Small intestine (tissue), 16 donors: Measurements from ENCODE around the gene MYBPH. TPM values are rescaled to one million over a fixed set of nuclear protein-coding genes. Genes with fewer than 3 reads are reported as not detected.

ENCODE experiments used
- DNase-seq, 2 donors: peaks; one replicate each; pipeline versions ENCODE4 v3.0.0 to v3.0.0-alpha.2; 2013
- FAIRE-seq: peaks from 2 replicates; lab custom pipeline; 2012; peaks lifted over from hg19 to GRCh38; lab: Jason Lieb, UNC
- H3K27ac ChIP-seq, 3 donors: one replicate each; pipeline ENCODE4 v1.5.1; 2013; ENCODE audit warnings: low read length in 2 of 3, mild to moderate bottlenecking in 2 of 3, control low read depth in 1 of 3, inconsistent platforms in 1 of 3, low read depth in 1 of 3, moderate library complexity in 1 of 3
- H3K27me3 ChIP-seq, 3 donors: one replicate each; pipeline ENCODE4 v1.6.1; 2013; ENCODE audit warnings: low read length in 3 of 3, inconsistent platforms in 1 of 3; ENCODE audit not compliant: control insufficient read depth in 3 of 3, insufficient read depth in 3 of 3
- H3K36me3 ChIP-seq, 3 donors: one replicate each; pipeline ENCODE4 v1.6.1; 2013; ENCODE audit warnings: low read length in 3 of 3, inconsistent platforms in 1 of 3, low read depth in 1 of 3, mild to moderate bottlenecking in 1 of 3, moderate library complexity in 1 of 3; ENCODE audit not compliant: control insufficient read depth in 3 of 3, insufficient read depth in 2 of 3
- H3K4me1 ChIP-seq, 3 donors: one replicate each; pipeline ENCODE4 v1.6.1; 2013; ENCODE audit warnings: low read length in 2 of 3, inconsistent platforms in 1 of 3, low read depth in 1 of 3, mild to moderate bottlenecking in 1 of 3, moderate library complexity in 1 of 3; ENCODE audit not compliant: control insufficient read depth in 3 of 3, insufficient read depth in 2 of 3
- H3K4me3 ChIP-seq, 3 donors: one replicate each; pipeline ENCODE4 v1.5.1; 2013; ENCODE audit warnings: low read length in 3 of 3, control low read depth in 1 of 3, inconsistent platforms in 1 of 3, low read depth in 1 of 3, mild to moderate bottlenecking in 1 of 3, moderate library complexity in 1 of 3
- H3K9me3 ChIP-seq, 2 donors: one replicate each; pipeline ENCODE4 v1.6.1; 2013; ENCODE audit warnings: low read depth in 1 of 2, low read length in 1 of 2; ENCODE audit not compliant: control insufficient read depth in 2 of 2, insufficient read depth in 1 of 2
- WGBS, 3 donors: extraction: QIAGEN DNeasy Blood & Tissue Kit; methylation state at CpG; one replicate each; pipeline ENCODE4 v1.1.7; 2013; 5-methylcytosine and 5-hydroxymethylcytosine counted together
- long read RNA-seq, 10 donors: transcript quantifications; one replicate each; lab custom pipeline, GENCODE V29; 2026
- polyA plus RNA-seq, 4 donors: library from polyadenylated mRNA; stranded (reverse) in 3 of 4; unstranded in 1 of 4; fragments of 200-250 nt in 3 of 4; fragments of 120-200 nt in 1 of 4; gene quantifications; one replicate each; pipeline versions ENCODE4 v1.2.1 to v1.2.3, GENCODE V29; 2013
- donor health status: healthy with polysubstance abuse.
- donor health status: control.
- donor health status: control.
- donor health status: Bipolar disorder and iron deficiency.
- donor health status: healthy.

The MYBPH gene
- 1 to 10 TPM in 1 of 4 donors, not detected in 3; 1.1 TPM for polyA plus RNA-seq
- long read RNA-seq, donor 1 = 0 reads
- long read RNA-seq, donor 2 = 0 reads
- long read RNA-seq, donor 3 = 0 reads
- long read RNA-seq, donor 4 = 0 reads
- long read RNA-seq, donor 5 = 0 reads
- long read RNA-seq, donor 6 = 0 reads
- long read RNA-seq, donor 7 = 0 reads
- long read RNA-seq, donor 8, transcript MYBPH-201 (11 exons, 1,805 nt) = major isoform, 10 of 17 reads
- long read RNA-seq, donor 8, partial matches to known transcripts = 7 of 17 reads
- long read RNA-seq, donor 8, other reads (novel, unspliced or antisense) = 0 of 17 reads
- long read RNA-seq, donor 9 = 0 reads
- long read RNA-seq, donor 10 = 0 reads

GRCh38 chr1:203175237-203175826 is at the start of gene MYBPH:
TSS of gene MYBPH (minus strand) at chr1:203175826. CDS start at chr1:203175755, 71 bp downstream.
- Histone ChIP-seq H3K36me3 (no peaks in the 10 kb centered on the region), H3K27me3 (peaks cover 0 to 2% (median 0%) of the 10 kb centered on the region in 3 donors), H3K4me1 (no peaks in the 10 kb centered on the region), H3K27ac (no peak within 1 kb of the TSS), H3K9me3 (no peaks in the 10 kb centered on the region), H3K4me3 (no peak within 1 kb of the TSS)
- WGBS, 3 donors = 62 to 76% (median 65%) methylated on average over 5 of the region's 5 CpGs
- DNase-seq = no peak
- FAIRE-seq = no peak

GRCh38 chr1:203225071-203225470 is 49.4 kb upstream of the MYBPH start:
- Histone ChIP-seq H3K9me3 (no peaks in the 10 kb centered on the region), H3K27ac (no peak overlapping the region), H3K4me1 (no peaks in the 10 kb centered on the region), H3K4me3 (no peak overlapping the region), H3K36me3 (no peaks in the 10 kb centered on the region), H3K27me3 (peaks cover 0 to 9% (median 0%) of the 10 kb centered on the region in 3 donors)
- FAIRE-seq (no peak), DNase-seq (no peak)
- 54 to 66% (median 61%) methylated on average over 4 of the region's 4 CpGs for WGBS, 3 donors

GRCh38 chr1:203223012-203223775 is 47.6 kb upstream of the MYBPH start:
- WGBS, 3 donors = 71 to 82% (median 76%) methylated on average over 18 of the region's 18 CpGs
- Histone ChIP-seq H3K4me3 (no peak overlapping the region), H3K4me1 (no peaks in the 10 kb centered on the region), H3K36me3 (no peaks in the 10 kb centered on the region), H3K27ac (no peak overlapping the region), H3K27me3 (peaks cover 0 to 9% (median 0%) of the 10 kb centered on the region in 3 donors), H3K9me3 (no peaks in the 10 kb centered on the region)
- no peak for DNase-seq
- no peak for FAIRE-seq

- H3K27me3 ChIP-seq = peaks cover 0 to 12% (median 2%) of the 10 kb centered on the region in 3 donors
- FAIRE-seq (no peak), DNase-seq (no peak)
- no peaks in the 10 kb centered on the region for H3K4me1 ChIP-seq
- 79 to 82% (median 80%) methylated on average over 8 of the region's 8 CpGs for WGBS, 3 donors
- H3K36me3 ChIP-seq = no peaks in the 10 kb centered on the region
- no peak overlapping the region for H3K27ac ChIP-seq
- H3K4me3 ChIP-seq = no peak overlapping the region
- no peaks in the 10 kb centered on the region for H3K9me3 ChIP-seq
Measured at GRCh38 chr1:203219934-203220333, 44.3 kb upstream of the MYBPH start.

- Histone ChIP-seq H3K4me1 (no peaks in the 10 kb centered on the region), H3K4me3 (no peak overlapping the region), H3K27me3 (peaks cover 0 to 12% (median 2%) of the 10 kb centered on the region in 3 donors), H3K36me3 (no peaks in the 10 kb centered on the region), H3K27ac (no peak overlapping the region), H3K9me3 (no peaks in the 10 kb centered on the region)
- FAIRE-seq = no peak
- WGBS, 3 donors = 63 to 85% (median 82%) methylated on average over 1 of the region's 1 CpG
- DNase-seq = no peak
Measured at GRCh38 chr1:203219171-203219570, 43.5 kb upstream of the MYBPH start.

- WGBS, 3 donors = 75 to 89% (median 81%) methylated on average over 7 of the region's 7 CpGs
- DNase-seq = no peak
- H3K4me1 ChIP-seq = no peaks in the 10 kb centered on the region
- no peak for FAIRE-seq
- no peak overlapping the region for H3K4me3 ChIP-seq
- no peaks in the 10 kb centered on the region for H3K36me3 ChIP-seq
- H3K27ac ChIP-seq = no peak overlapping the region
- H3K9me3 ChIP-seq = no peaks in the 10 kb centered on the region
- H3K27me3 ChIP-seq = peaks cover 0 to 6% (median 2%) of the 10 kb centered on the region in 3 donors
Measured at GRCh38 chr1:203217668-203218067, 42.0 kb upstream of the MYBPH start.

GRCh38 chr1:203217139-203217655 is 41.6 kb upstream of the MYBPH start:
- FAIRE-seq = no peak
- Histone ChIP-seq H3K4me3 (no peak overlapping the region), H3K36me3 (no peaks in the 10 kb centered on the region), H3K9me3 (no peaks in the 10 kb centered on the region), H3K4me1 (no peaks in the 10 kb centered on the region), H3K27me3 (peaks cover 0 to 6% (median 2%) of the 10 kb centered on the region in 3 donors), H3K27ac (no peak overlapping the region)
- 26 to 38% (median 34%) methylated on average over 6 of the region's 6 CpGs for WGBS, 3 donors
- DNase-seq = peak in 1 of 2 donors; percentile 51
